Left colon (tissue), 2 donors: ENCODE results near the gene TNFRSF14. TPM values are rescaled to one million over a fixed set of nuclear protein-coding genes. Genes with fewer than 3 reads are reported as not detected.
A peak's percentile ranks its signal among the peaks of the same experiment; 100 is the strongest.
"Not testable (repeated sequence)": the region's sequence is repeated elsewhere in the genome, so short reads cannot be mapped to it uniquely, and the experiment has no call there.

Experiments
- ATAC-seq: fragments of 200-7000 bp; cut with Tn5 transposase; one replicate; pipeline ENCODE4 v1.9.1; 2020; ENCODE audit warnings: mild to moderate bottlenecking, moderate library complexity
- DNase-seq, 2 donors: peaks; one replicate each; pipeline ENCODE4 v3.0.0-alpha.2; 2020
- intact Hi-C, 2 donors: fragments of 100-400 bp; cut with DNase I in 1 of 2; cut with micrococcal nuclease in 1 of 2; formaldehyde crosslinking; loops; one replicate each; pipeline versions ENCODE4 v1.11.2 to v1.14.0; 2022; cut with DNase I, micrococcal nuclease
- total RNA-seq, 2 donors: library from RNA; stranded (reverse); fragmentation: NEBNext Ultra II Directional; extraction: Animal tissue kit (Norgen Biotek cat#: 25700); gene quantifications; one replicate each; pipeline ENCODE4 v1.2.1, GENCODE V29; 2021
- donor health status: DM: no; HTN: no; CAD: no.
- donor health status: DM: yes; HTN: yes; CAD: no.

TNFRSF14 gene
- total RNA-seq, 2 donors from 2014 or later, result 142 to 178 TPM

GRCh38 chr1:2560299-2561073, 4.3 kb downstream of the TNFRSF14 start:
- DNase-seq, result no peak
- intact Hi-C loops, result no loop called here
- no peak for ATAC-seq

DNA sequence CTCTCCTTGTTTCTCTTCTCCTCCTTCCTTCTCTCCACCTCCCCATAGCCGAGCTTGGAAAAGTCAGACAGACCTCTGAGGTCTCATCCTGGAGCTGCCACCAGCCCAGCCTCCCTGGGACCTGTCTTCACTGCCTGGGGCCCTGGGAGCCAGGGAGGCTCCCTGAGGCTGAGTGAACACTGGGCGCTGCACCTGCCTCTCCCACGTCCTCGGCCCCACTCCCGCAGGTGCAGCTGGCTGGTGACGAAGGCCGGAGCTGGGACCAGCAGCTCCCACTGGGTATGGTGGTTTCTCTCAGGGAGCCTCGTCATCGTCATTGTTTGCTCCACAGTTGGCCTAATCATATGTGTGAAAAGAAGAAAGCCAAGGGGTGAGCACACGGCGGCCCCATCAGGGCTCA, 5.3 kb downstream of the TNFRSF14 start:
- DNase-seq, result no peak
- intact Hi-C loops, result no loop called here
- ATAC-seq, result no peak

GRCh38 chr1:2561898-2562895, 6.0 kb downstream of the TNFRSF14 start:
- DNase-seq, result no peak
- intact Hi-C loops, result no loop called here
- no peak for ATAC-seq

DNA sequence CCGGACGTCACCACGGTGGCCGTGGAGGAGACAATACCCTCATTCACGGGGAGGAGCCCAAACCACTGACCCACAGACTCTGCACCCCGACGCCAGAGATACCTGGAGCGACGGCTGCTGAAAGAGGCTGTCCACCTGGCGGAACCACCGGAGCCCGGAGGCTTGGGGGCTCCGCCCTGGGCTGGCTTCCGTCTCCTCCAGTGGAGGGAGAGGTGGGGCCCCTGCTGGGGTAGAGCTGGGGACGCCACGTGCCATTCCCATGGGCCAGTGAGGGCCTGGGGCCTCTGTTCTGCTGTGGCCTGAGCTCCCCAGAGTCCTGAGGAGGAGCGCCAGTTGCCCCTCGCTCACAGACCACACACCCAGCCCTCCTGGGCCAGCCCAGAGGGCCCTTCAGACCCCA, 7.0 kb downstream of the TNFRSF14 start:
- intact Hi-C loops, result no loop called here
- DNase-seq (no peak), ATAC-seq (no peak)

DNA sequence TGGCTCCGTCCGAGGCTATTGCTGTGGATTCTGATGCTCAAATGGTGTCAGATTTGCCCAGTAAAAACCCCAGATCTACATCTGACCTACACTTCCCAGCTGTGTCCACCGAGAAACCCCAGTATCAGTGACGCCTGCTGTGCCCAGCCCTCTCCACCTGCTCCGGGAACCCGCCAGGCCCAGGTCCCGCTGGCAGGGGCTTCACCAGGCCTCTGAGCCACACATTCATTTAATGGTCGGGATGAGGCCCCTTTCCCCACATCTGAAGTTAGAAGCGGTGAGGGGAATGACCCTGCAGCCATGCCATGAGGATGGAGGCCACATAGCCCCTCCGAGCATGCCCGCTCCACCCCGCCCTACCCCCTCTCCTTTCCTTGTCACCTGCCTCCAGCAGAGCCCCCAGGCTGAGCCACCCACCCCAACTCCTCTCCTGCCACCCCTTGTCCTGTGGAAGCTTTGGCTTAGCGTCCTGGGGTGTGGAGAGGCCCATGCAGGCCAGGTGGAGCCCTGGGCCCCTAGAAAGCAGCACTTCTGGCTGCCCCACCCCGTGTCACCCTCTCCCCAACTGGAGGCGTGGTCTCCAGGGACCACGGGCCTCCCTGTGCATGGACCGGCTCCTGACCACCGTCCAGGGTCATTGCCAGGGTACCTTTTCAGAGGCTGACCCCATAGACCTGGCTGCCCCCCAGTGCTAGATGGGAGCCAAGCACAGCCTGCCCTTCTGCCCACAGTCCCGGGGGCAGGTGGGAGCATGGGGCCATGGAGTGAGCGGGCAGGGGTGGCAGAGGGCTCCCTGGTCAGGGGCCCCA, 8.0 kb downstream of the TNFRSF14 start:
- intact Hi-C loops, result no loop called here
- ATAC-seq, result peak; percentile 0
- DNase-seq, result no peak

- peak; percentile 75 for ATAC-seq
- peak; percentile 66 to 73 for DNase-seq
- intact Hi-C loops, result no loop called here
Measured at GRCh38 chr1:2564815-2565374, 8.7 kb downstream of the TNFRSF14 start.

GRCh38 chr1:2566101-2567045, 10.2 kb downstream of the TNFRSF14 start:
- intact Hi-C loops, result no loop called here
- no peak for DNase-seq
- peak; percentile 5 for ATAC-seq

DNA sequence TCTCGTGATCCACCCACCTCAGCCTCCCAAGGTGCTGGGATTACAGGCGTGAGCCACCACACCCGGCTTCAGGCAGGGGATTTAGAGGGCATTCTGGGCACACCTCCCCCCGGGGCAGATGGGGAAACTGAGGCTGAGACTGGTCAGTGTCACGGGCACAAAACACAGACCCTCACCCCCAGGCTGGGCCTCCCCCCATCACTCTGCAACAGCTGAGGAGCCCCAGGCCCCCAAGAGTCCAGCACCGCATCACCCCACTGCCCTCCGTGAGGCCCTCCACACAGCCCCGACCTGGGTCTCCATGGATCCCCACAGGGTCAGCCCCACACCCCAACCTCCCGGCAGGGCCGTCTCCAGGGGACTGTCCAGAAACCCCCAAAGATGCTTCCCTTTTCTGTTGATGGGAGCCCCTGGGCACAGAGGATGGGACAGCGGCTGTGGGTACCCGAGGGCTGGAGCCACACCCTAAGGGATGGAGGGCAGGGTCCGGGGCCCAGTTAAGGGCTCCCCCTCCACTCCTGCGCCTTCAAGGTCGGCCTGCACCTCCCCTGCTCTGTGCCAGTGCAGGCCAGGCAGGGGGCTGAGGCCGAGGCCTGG, 11.0 kb downstream of the TNFRSF14 start:
- DNase-seq, result no peak
- intact Hi-C loops, result no loop called here

DNA sequence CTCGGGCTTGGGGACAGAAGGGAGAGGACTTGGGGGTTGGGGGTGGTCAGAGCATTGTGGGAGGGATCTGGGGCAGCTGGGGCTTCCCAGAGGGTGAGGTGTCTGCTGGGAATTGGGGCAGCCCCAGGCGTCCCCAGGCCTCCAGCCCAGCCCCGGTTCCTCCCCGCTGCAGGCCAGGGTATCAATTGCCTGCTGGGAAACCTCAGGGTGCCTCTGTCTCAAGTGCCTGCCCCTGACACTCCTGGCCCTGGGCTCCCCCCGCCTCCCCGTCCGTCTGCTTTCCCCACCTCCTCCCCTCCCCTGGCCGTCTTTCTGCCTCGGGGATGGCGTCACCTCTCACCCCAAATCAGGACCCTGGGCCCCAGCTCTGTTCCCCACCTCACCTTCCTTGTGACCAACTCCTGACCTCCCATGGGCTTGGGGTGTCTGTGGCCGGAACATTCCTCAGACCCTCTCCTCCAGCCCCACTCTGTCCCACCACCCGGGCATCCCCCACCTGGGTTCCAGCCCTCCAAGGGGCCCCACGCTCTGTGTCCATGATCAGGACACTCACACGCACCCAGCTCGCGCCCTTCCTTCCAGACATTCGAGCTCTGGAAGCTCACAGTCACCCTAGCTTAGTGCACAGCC, 12.1 kb downstream of the TNFRSF14 start:
- ATAC-seq, intact Hi-C loops, DNase-seq: not testable (repeated sequence)

More for the DNA sequence above, 11.0 kb downstream of the TNFRSF14 start:
- ATAC-seq, result no peak

GRCh38 chr1:2569060-2569459, 12.9 kb downstream of the TNFRSF14 start:
- DNase-seq (no peak), ATAC-seq (no peak)
- intact Hi-C loops, result no loop called here

- intact Hi-C loops, DNase-seq, ATAC-seq: not testable (repeated sequence)
Measured at GRCh38 chr1:2569703-2570102, 13.5 kb downstream of the TNFRSF14 start.

DNA sequence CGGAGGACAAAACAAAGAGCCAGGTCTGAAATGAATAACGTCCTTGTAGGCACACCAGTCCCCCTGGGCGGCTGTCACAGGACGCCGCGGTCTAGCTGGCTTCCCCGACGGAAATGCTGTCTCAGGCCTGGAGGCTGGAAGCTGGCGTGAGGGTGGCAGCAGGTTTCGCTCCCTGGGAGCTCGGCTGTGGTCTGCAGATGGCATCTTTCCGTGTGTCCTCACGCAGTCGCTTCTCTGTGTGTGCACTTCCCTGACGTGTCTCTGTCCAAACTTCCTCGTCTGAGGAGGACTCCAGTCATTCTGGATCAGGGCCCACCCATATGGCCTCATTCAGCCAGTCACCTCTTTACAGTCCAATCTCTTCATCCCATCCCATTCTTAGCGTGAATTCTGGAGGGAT, 14.2 kb downstream of the TNFRSF14 start:
- intact Hi-C loops, result no loop called here
- ATAC-seq (no peak), DNase-seq (no peak)

DNA sequence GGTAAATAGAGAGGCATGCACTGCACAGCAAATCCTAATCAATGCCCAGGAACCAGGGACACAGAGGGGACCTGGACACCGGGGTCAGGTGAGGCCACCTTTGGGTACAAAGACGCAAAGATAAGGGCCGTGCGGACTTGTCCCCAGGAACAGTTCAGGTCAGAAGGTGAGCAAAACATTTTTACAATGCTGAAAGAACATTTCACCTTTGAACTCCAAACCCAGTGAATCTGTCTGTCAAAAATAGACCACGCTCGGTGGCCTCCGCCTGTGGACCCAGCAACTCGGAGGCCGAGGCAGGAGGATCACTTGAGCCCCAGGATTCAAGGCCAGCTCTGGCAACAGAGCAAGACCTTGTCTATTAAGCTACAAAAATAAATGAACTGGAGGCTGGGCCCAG, 15.2 kb downstream of the TNFRSF14 start:
- DNase-seq (no peak), ATAC-seq (no peak)
- intact Hi-C loops, result no loop called here

DNA sequence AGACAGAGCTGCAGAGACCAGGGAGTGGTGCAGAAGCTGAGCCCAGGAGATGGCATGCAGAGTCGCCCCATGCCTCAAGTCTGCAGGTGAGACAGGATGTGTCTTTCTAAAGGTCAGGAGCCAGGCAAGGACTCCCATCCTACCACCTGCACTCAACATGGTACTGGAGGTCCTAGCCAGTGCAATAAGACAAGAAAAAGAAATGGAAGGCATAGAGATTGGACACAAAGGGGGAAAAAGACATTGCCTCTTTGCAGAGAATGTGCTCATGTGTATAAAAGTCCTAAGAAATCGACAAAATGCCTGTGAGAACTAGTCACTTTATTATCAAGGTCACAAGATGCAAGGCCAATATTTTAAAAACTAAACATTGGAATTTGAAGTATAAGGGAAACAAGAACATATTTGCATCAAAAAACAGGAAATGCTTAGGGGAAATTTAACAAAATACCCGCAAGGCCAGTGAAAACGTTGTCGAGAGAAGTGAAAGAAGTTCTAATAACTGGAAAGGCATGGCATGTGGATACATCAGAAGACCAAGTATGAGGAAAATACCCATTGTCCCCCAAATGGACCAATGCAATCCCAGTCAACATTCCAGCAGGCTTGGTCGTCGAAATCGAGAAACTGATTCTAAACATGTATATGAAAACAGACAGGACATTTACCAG, 17.2 kb downstream of the TNFRSF14 start:
- DNase-seq, result no peak
- intact Hi-C loops, result no loop called here
- ATAC-seq, result no peak

GRCh38 chr1:2574350-2574749, 18.2 kb downstream of the TNFRSF14 start:
- ATAC-seq (no peak), DNase-seq (no peak)
- intact Hi-C loops, result no loop called here
